ENCODE data around the gene NCEH1.
A peak's percentile ranks its signal among the peaks of the same experiment; 100 is the strongest.
"Not testable (repeated sequence)": the region's sequence is repeated elsewhere in the genome, so short reads cannot be mapped to it uniquely, and the experiment has no call there.

The NCEH1 gene, protein sequence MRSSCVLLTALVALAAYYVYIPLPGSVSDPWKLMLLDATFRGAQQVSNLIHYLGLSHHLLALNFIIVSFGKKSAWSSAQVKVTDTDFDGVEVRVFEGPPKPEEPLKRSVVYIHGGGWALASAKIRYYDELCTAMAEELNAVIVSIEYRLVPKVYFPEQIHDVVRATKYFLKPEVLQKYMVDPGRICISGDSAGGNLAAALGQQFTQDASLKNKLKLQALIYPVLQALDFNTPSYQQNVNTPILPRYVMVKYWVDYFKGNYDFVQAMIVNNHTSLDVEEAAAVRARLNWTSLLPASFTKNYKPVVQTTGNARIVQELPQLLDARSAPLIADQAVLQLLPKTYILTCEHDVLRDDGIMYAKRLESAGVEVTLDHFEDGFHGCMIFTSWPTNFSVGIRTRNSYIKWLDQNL

DNA sequence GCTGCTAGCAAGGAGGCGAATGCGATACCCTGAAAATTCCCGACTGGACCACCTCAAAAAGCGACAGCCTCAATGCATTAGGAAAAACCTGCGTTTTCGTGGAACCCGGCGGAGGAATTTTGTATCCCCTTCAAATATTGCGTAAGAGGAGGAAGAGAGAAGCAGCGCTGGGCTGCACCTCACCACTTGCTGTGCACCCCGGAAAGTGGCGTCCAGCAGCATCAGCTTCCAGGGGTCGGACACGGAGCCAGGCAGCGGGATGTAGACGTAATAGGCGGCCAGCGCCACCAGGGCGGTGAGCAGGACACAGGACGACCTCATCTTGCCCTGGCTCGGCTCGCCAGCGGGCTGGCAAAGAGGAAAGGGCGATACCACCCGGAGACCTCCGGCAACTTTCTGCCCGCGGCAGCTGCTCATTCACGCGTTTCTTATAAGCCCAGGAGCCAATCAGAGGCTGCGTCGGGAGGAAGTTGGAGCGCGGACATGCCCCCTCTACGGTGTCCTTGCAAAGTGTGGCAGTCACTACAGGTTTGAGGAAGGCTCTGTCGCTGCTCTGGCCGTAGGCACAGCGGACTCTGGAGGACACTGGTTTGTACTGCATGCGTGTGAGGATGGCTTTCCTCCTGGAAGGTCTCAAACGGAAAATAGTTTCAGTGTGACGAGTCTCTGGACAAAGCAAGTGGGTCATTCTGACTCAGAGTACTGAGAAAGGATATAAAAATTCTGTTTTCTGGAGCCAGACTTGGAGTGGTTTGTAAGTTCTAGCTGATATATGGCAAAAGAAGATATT is at the start of gene NCEH1:
Gene NCEH1 (minus strand): TSS at position 404 of the 790 bp plus-strand sequence. CDS start 83 bp downstream, at position 321.
- ATAC-seq: peak; percentile 99
- DNase-seq: peak; percentile 78

DNA sequence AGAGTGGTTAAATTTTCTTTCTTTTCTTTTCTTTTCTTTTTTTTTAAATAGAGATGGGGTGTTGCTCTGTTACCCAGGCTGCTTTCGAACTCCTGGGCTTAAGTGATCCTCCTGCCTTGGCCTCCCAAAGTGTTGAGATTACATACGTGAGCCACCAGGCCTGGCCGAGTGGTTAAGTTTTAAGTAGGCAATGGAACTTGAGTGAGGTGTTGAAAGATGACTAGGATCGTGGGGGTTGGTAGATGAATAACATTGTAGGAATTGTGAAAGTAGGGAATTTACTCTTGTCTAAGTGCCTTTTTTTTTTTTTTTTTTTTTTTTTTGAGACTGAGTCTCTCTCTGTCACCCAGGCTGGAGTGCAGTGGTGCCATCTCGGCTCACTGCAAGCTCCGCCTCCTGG is 49.5 kb upstream of the NCEH1 start:
- not testable (repeated sequence) for ATAC-seq, DNase-seq

DNA sequence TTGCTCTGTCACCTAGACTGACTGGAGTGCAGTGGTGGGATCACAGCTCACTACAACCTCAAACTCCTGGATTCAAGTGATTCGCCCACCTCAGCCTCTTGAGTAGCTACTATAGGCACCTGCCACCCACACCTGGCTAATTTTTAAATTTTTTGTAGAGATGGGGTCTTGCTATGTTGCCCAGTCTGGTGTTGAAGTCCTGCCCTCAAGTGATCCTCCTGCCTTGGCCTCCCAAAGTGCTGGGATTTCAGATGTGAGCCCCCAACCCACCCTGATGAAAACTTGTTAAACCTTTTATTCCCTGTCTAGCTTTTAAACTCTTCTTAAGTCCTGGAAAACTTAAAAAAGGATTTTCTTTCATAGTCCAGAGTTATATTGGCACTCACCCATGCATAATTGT is 42.3 kb upstream of the NCEH1 start:
- no peak for ATAC-seq
- DNase-seq: no peak

DNA sequence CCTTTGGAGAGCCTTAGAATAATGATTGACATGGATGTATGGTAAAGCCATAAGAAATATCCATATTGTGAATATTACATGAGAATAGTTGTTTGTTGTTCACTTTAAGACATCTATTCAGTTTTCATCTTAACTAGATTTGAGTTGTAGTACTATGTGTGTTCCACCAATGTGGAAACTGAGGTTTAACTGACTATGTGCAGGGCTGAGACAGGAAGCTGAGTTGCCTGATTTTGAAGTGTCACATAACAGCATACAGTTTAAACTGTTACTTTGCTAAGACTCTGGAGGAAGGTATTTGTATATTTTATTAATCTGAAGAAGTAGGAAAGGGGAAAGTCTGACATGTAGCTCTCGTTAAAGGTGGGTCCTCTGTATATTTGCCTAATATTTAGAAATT is 41.8 kb upstream of the NCEH1 start:
- no peak for ATAC-seq
- DNase-seq: no peak

DNA sequence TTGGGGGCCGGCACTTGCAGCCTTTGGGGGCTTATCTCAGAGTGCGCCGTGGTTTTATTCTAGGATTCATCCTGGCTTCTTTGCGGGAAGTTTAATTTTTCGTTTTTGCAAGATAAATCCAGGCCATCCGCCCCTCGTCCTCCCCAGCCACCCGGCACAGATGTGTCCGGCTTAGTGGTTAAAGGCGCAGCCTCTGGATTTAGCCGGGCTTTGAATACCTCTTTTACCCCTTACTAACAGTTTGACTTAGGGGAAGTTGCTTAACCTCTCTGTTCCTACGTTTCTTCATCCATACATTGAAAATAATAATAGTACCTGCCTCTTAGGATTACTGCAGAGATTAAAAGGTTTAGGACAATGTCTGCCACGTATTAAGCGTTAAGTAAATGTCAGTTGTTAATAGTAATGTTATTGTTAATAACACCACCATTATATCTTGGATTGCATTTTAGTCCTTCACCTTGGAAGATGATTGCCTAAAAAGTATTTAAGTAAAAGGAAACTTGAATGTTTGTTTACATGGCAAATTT is 40.4 kb upstream of the NCEH1 start:
- DNase-seq (no peak), ATAC-seq (no peak)

DNA sequence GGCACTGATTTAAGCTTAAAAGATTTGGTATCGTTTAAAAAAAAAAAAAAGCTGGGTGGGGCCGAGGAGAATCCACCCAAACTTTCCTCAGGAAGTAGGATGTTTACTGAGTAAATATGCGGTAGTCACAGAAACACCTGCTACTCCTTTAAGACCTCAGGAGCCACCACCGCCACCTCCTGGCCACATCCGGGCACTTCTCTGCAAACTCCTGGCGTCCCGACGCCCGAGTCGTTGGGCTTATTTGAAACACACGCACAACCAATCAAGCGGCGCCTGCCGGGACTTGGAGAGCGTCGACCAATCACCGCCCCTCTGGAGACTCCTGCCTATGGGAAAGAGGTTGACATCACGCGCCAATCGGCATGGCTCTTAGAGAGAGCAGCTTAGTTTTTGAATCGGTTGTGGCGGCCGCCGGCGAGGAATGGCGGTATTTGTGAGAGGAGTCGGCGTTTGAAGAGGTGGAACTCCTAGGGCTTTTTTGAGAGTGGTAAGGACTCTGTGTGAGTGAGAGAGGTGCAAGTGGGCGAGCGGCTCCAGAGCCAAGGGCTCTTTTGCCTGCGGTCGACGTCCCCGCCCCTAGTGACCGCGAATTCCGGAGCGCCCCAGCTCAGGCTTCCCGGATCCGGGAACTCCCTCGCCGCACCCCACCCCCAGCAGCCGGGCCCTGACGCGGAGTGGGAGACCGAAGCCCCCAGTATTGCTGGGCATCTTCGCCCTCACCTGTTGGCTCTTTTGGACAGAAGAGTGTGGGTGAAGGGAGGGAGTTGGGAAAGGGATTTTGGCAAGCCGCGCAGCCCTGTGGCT is 39.7 kb upstream of the NCEH1 start, which contains the start of gene ECT2:
Gene ECT2 (plus strand): TSS at position 359 of the 807 bp plus-strand sequence. CDS start 3,805 bp downstream, outside the sequence.
- ATAC-seq (peak; percentile 99), DNase-seq (peak; percentile 95)

DNA sequence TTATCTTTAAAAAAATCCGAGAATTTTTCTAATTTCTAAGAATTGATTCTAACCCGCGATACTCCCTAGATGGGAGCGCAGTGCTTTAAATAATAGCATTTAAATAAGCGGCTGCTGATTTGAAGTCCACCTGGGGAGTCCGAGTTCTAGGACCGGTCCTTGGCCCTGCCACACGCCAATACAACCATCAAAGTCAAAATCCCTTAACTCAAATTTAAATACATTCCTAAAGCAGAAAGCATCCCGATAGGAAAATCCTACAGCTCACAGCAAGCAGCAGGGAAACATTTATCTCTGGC is 39.2 kb upstream of the NCEH1 start:
- DNase-seq: no peak

DNA sequence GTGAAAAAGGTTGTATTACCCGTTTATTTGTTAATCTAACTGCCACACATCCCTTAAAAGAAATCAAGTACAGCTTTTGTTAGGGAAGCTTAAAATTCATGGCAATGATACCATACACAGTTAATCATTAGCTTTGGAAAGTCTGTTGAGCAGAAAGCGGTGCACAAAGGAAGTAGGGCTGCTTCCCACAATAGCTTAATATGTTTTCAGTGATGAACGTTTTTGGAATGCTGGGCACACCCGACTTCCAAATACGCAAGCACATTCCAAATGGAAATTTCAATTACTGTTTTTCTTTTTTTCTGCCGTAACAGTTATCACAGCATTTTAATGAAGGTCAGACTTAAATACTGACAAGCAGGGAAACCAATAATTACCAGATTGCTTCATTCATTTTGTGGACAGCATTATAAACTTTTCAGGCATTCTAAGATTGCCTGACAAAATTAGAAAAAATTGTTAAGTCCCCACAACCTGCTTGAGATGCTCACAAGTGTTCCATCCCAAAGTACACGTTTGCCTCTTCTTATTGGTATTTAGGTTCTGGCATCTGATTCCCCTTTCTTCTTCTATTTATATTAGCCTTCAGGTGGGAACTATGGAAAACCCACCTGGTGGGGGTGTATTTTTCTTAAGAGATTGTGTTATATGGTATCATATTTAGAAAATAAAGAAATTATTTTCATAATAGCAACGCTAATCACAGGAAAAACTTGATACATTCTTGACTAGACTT is 38.5 kb upstream of the NCEH1 start:
- DNase-seq (no peak), ATAC-seq (no peak)

More for the DNA sequence above, 39.2 kb upstream of the NCEH1 start:
- no peak for ATAC-seq

DNA sequence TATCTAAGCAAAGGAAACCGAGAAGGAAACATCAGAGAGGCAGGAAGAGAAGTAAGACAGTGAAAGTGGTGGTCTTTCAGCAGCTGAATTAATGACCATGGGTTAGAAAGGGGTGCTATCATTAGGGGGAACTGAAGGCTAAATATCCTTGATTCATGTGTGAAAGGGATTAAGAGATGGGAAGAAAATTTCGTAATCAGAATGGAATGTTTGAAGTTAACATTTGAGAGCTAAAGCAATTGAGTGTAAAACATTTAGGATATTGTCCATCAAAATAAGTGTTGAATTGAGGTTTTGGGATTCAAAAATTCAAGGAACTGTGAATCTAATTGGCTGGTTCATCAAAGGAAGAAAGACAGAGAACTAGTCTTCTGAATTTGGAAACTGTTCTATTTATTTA is 35.6 kb upstream of the NCEH1 start:
- ATAC-seq (no peak), DNase-seq (no peak)

DNA sequence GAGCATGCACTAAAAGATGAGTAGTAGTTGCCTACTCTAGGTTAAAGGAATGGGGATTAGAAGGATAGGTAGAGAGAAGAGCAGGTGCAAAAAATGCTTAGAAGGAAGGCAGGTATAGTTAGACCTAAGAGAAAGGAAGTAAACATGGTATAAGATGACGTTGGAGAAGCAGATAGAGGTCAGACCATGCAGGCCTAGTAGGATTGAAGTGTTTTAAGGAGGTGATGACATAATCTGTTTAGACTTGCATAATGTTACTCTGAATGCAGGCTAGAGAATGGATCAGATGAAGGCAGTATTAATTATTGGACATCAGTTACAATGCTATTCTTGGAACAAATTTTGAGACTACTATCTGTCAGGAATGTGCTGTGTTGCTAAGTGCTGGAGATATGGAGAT is 28.6 kb upstream of the NCEH1 start:
- ATAC-seq (no peak), DNase-seq (no peak)

DNA sequence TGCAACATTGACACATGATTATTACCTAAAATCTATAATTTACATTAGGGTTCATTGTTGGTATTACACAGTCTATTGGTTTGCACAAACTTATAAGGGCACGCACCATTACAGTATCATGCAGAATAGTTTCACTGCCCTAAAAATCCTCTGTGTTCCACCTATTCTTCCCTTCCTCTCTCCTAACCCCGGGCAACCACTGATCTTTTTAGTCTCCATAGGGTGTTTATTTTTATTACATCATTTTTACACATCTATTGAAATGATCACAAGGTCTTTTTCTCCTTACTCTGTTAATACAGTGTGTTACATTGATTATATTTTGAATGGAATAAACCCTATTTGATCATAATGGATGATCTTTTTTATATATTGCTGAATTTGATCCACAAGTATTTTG is 24.1 kb upstream of the NCEH1 start:
- no peak for ATAC-seq

DNA sequence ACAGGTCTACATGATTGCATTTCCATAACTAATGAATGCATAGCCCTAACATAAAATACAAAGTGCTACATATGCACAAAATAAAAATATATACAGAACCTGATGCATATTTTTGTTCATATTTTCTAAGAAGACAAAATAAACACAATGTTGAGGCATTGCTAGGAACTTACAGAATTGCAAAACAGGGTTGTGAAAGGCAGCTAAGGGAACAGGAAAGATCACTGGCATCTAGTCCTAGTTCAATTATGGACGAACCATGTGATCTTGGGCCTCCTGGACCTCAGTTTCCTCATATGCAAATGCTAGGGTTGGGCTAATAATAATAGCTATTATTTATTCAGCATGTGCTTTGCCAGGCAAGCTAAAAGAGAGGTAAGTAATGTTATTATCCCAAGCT is 15.5 kb upstream of the NCEH1 start:
- no peak for DNase-seq
- no peak for ATAC-seq

More for the DNA sequence above, 24.1 kb upstream of the NCEH1 start:
- no peak for DNase-seq

DNA sequence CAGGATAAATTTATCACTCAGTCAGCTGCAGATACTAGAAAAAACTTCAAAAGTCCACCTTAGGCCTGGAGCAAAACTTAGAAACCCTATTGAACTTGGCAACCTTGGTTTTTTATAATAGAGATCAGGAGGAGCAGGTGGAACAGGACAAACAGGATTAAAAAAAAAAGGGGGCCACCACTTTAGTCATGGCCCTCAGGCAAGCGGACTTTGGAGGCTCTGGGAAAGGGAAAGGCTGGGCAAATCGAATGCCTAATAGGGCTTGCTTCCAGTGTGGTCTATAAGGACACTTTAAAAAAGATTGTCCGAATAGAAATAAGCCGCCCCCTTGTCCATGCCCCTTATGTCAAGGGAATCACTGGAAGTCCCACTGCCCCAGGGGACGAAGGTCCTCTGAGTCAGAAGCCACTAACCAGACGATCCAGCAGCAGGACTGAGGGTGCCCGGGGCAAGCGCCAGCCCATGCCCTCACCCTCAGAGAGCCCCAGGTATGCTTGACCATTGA is 11.7 kb upstream of the NCEH1 start:
- not testable (repeated sequence) for ATAC-seq, DNase-seq

DNA sequence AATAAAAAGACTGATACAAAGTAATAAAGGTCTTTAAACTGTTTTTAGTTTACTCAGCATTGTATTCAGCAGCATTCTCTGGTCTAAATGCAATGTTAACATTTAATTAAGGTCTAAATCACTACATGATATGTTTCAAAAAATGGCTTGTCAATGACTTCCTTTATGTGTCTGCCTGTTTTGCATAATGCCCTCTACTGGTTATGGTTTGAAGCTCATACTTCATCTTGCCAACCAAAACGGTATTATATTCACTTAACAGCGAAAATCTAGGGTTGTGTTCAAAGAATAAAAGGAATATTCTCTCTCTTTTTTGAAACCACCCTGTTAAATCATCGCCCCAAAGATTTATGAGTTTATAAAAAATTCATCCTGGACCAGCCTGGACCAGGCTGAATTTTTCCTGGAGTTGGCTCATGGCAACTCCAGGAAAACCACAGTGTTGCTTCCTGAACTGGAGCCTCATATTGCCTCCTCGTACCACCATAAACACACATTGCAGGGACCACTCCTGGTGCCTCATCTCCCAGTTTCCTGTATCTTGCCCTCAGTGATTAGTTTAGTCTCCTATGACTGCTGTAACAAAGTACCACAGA is 6.7 kb upstream of the NCEH1 start:
- ATAC-seq: no peak

DNA sequence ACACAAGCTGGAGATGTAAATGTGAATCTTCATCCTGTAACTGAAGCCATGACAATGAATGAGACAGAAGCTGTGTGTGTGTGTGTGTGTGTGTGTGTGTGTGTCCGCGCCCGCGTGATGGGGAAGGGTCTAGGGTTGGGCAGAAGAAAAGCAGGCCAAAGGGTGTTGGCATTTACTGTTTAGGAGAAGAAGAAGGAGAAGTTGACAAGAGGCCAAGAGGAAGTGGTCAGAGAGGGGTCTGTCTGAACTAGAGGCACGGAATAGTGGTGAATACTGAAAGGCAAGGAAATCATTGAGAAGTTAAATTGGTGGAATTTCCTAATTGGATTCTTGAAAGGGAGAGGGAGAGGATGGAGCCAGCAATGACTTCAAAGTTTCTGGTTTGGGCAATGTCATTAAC is 5.6 kb upstream of the NCEH1 start:
- no peak for DNase-seq
- no peak for ATAC-seq

More for the DNA sequence above, 6.7 kb upstream of the NCEH1 start:
- DNase-seq: no peak

DNA sequence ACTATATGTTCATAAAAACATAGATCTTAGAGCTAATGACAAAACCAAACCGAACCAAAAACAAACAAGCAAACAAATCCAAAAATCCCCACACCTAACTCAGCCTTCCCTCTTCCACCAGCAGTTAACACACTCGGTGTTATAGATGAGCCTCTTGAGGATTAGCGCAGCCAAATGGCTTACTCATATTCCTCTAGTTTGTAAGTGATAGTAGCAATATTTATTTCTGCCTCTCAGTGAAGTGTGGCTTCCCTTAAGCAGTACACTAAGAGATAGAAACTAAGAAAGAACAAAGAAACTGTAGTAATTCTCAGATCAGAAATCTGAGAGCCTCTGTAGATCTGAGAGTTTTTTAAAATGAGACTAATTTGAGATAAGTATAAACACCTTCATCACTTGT is 2.4 kb upstream of the NCEH1 start:
- ATAC-seq (no peak), DNase-seq (no peak)

DNA sequence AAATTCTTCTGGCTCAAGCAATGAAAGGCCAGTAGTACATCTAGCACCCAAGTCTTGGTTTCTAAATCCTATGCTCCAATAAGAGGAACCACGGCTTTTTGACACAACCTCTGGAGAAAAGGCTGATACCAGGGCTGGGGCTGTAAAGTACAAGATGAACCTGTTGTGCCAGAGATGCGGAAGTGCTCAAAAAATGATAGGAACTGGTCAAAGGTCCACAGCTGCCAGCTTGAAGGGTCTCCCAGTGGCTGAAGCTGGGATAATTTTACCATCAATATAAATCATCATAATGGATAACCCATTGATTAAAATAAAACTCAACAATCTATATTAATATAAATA is 558 bp upstream of the NCEH1 start:
- ATAC-seq (no peak), DNase-seq (no peak)

DNA sequence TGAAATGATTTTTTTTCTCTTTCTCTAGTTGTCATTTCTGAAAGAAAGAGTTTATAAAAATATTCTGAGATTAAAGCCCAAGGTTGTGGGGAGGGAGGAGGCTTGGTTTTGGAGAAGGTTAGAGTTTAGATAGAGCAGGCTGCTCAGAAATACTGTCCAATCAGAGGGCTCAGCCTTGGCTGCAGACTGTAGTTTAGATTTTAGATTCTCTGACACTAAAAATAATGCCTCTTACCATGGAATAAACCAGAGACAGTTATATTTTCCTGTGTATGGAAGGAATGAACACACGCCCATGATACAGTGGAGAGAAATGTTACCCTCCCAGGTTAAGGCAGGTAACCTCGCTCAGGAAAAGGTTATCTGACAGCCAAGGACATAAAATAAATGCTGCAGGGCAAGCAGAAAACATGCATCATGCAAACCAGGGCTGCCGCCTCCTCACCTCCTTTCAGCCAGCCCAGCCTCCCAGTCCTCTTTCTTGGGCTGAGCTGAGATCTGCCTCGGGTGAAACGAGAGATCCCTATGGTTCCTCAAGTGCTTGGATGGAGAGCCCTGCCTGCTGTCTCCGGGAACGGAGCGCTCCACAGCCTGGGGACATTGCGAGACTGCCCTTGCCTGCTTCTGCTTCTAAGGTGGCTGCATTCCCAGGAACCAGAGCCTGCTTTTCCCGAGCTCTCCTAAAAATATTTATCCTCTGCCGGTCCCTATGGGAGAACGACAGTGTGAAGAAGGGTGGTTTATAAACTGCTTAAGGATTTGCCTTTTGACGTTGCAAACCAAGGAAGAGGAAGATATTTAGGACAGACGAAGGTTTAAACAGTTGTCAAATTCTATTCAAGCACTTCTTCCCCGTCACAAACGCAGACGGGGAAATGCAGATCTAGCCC is 848 bp downstream of the NCEH1 start:
- no peak for ATAC-seq
- DNase-seq: peak; percentile 17

DNA sequence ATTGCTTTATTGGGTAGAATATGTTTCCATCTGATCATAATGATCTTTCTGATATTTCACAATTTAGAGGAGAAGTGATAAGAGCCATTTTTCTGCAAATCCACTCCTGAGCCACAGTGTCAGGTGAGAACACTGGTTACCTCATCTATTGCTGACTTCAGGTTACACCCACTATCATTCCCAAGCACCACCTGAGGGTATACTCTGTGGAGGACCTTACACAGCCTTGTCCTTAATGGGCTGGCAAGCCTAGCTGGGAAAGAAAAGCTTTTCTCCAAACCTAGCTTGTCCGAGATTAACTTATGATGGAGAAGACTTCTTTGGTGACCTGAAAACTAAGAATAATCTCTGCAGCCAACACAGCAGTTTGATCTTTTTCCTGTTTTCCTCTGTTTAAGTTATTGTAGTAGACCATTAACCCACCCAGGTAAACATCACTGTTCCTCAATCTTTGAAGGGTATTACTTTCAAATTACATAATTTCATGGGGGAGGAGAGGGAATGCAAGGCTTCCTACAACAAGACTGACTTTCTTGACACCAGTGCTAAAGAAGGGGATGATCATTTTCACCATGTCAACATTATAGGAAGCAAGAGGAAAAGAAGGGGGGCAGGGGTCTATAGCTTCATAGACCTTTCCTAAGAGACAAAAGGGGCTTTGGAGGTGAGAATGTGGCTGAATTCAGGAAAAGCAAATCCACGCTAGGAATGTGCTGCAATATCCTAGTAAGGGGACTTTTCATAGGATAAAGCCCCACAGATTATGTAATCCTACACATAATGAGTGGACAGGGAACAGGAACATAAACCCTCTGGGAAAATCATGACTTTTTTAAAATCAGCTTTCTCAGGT is 1.7 kb downstream of the NCEH1 start:
- no peak for ATAC-seq
- DNase-seq: no peak

Data from stimulated activated naive CD8-positive, alpha-beta T cell treated with anti-CD3 and anti-CD28 coated beads, Interleukin-15, Interleukin-2, amounts not matched to agents 100 U/mL and 50 U/mL, for 24 hours (primary cell).